Non-pigmented ciliary epithelial cell (primary cell): ENCODE measurements around the gene TBK1.

Source experiments
- DNase-seq: peaks from one replicate; pipeline ENCODE4 v3.0.0-alpha.2; 2010; ENCODE audit warnings: low read depth

The TBK1 gene

GRCh38 chr12:64452559-64453329 lies 824 bp downstream of the TBK1 start:
- DNase-seq, result peak; percentile 63

- DNase-seq, result no peak
These were observed 3.6 kb downstream of the TBK1 start for GRCh38 chr12:64455506-64455905.

GRCh38 chr12:64456119-64456518 lies 4.2 kb downstream of the TBK1 start:
- DNase-seq, result no peak

GRCh38 chr12:64457032-64457431 lies 5.1 kb downstream of the TBK1 start:
- no peak for DNase-seq

GRCh38 chr12:64457466-64457865 lies 5.5 kb downstream of the TBK1 start:
- no peak for DNase-seq

GRCh38 chr12:64457923-64458322 lies 6.0 kb downstream of the TBK1 start:
- DNase-seq, result no peak

- DNase-seq, result no peak
These were observed 7.5 kb downstream of the TBK1 start for GRCh38 chr12:64459394-64459891.

GRCh38 chr12:64461634-64462414 lies 9.9 kb downstream of the TBK1 start:
- peak; percentile 74 for DNase-seq

GRCh38 chr12:64466178-64466577 lies 14.3 kb downstream of the TBK1 start:
- DNase-seq, result no peak

- DNase-seq, result no peak
These were observed 17.0 kb downstream of the TBK1 start for GRCh38 chr12:64468966-64469365.

- DNase-seq, result no peak
These were observed 17.7 kb downstream of the TBK1 start for GRCh38 chr12:64469455-64470142.

- DNase-seq, result no peak
These were observed 18.6 kb downstream of the TBK1 start for GRCh38 chr12:64470495-64470894.

GRCh38 chr12:64473176-64473575 lies 21.3 kb downstream of the TBK1 start:
- DNase-seq, result no peak

- no peak for DNase-seq
These were observed 23.6 kb downstream of the TBK1 start for GRCh38 chr12:64475518-64475917.

- no peak for DNase-seq
These were observed 24.9 kb downstream of the TBK1 start for GRCh38 chr12:64476844-64477243.

- DNase-seq, result no peak
These were observed 26.7 kb downstream of the TBK1 start for GRCh38 chr12:64478661-64479060.

GRCh38 chr12:64480148-64480547 lies 28.2 kb downstream of the TBK1 start:
- DNase-seq, result no peak

GRCh38 chr12:64486657-64487056 lies 34.7 kb downstream of the TBK1 start:
- DNase-seq, result no peak

GRCh38 chr12:64491718-64492117 lies 39.8 kb downstream of the TBK1 start:
- DNase-seq, result no peak

- DNase-seq, result no peak
These were observed 41.6 kb downstream of the TBK1 start for GRCh38 chr12:64493513-64493912.

- no peak for DNase-seq
These were observed 43.2 kb downstream of the TBK1 start for GRCh38 chr12:64494998-64495729.

GRCh38 chr12:64496839-64497400 lies 45.0 kb downstream of the TBK1 start:
- DNase-seq, result no peak
